ENCODE results near the gene AP3S2.

AP3S2 gene

GRCh38 chr15:89860431-89860830 is 33.4 kb downstream of the AP3S2 start:
- Histone ChIP-seq H2AFZ (ENCODE audit: low read length) (no peak overlapping the region), H3F3A (ENCODE audit: low read depth) (no peaks in the 10 kb centered on the region), H4K20me1 (ENCODE audit: insufficient read depth, low read length, poor library complexity, severe bottlenecking) (no peaks in the 10 kb centered on the region), H3K4me1 (ENCODE audit: insufficient read depth, low read length, poor library complexity, severe bottlenecking) (peaks cover 6% of the 10 kb centered on the region), H3K79me2 (ENCODE audit: insufficient read depth, low read length) (no peaks in the 10 kb centered on the region), H3K36me3 (ENCODE audit: insufficient read depth, low read length) (peaks cover 25% of the 10 kb centered on the region; the same call in 1 of the 2 replicates), H3K27me3 (ENCODE audit: insufficient read depth, low read length, poor library complexity, severe bottlenecking) (no peaks in the 10 kb centered on the region), H3K9me3 (ENCODE audit: insufficient read depth, low read depth, low read length) (no peaks in the 10 kb centered on the region), H3K4me2 (ENCODE audit: low read depth, low read length, poor library complexity, severe bottlenecking) (no peak overlapping the region), H3K9me2 (replicated peaks; ENCODE audit: low read depth, low read length) (no peaks in the 10 kb centered on the region), H3K9ac (ENCODE audit: low read depth, low read length, poor library complexity, severe bottlenecking) (no peak overlapping the region), H3K4me3 (ENCODE audit: low read length, poor library complexity, severe bottlenecking) (no peak overlapping the region)
- TF ChIP-seq CTCF (conservative IDR thresholded peaks at IDR 0.05; ENCODE audit: low read length) (no peak), EZH2phosphoT487 (IDR thresholded peaks at IDR 0.05; ENCODE audit: borderline replicate concordance) (no peak)

GRCh38 chr15:89858661-89859458 is 34.9 kb downstream of the AP3S2 start:
- H3K79me2 ChIP-seq (ENCODE audit: insufficient read depth, low read length), result no peaks in the 10 kb centered on the region
- no peaks in the 10 kb centered on the region for H4K20me1 ChIP-seq (ENCODE audit: insufficient read depth, low read length, poor library complexity, severe bottlenecking)
- no peaks in the 10 kb centered on the region for H3K27me3 ChIP-seq (ENCODE audit: insufficient read depth, low read length, poor library complexity, severe bottlenecking)
- H3K4me1 ChIP-seq (ENCODE audit: insufficient read depth, low read length, poor library complexity, severe bottlenecking), result peaks cover 2% of the 10 kb centered on the region
- H2AFZ ChIP-seq (ENCODE audit: low read length), result no peak overlapping the region
- no peak overlapping the region for H3K9ac ChIP-seq (ENCODE audit: low read depth, low read length, poor library complexity, severe bottlenecking)
- H3K4me3 ChIP-seq (ENCODE audit: low read length, poor library complexity, severe bottlenecking), result no peak overlapping the region
- H3K9me3 ChIP-seq (ENCODE audit: insufficient read depth, low read depth, low read length), result no peaks in the 10 kb centered on the region
- no peak overlapping the region for H3K4me2 ChIP-seq (ENCODE audit: low read depth, low read length, poor library complexity, severe bottlenecking)
- TF ChIP-seq CTCF (conservative IDR thresholded peaks at IDR 0.05; ENCODE audit: low read length) (no peak), EZH2phosphoT487 (IDR thresholded peaks at IDR 0.05; ENCODE audit: borderline replicate concordance) (no peak)
- no peaks in the 10 kb centered on the region for H3K9me2 ChIP-seq (replicated peaks; ENCODE audit: low read depth, low read length)
- H3F3A ChIP-seq (ENCODE audit: low read depth), result no peaks in the 10 kb centered on the region
- peaks cover 25% of the 10 kb centered on the region; the same call in 1 of the 2 replicates for H3K36me3 ChIP-seq (ENCODE audit: insufficient read depth, low read length)

DNA sequence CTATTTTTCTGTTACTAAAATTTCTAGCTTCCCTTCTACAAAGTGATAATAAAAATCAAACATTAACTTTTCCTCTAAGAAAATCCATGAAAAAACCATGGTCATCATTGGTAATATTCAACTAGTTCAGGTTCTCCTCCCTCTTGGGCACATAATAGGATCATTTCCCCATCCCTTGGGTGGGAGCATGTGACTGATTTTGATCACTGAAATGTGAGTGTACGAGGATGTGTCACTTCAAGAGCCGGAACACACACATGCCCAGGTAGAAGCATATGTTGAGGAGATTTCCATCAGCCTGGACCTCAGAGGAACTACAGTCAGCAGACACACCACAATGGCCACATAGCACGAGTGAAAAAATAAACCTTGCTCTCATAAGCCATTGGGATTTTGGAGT is 36.1 kb downstream of the AP3S2 start:
- Histone ChIP-seq H3K4me3 (ENCODE audit: low read length, poor library complexity, severe bottlenecking) (no peak overlapping the region), H3K9me3 (ENCODE audit: insufficient read depth, low read depth, low read length) (no peaks in the 10 kb centered on the region), H2AFZ (ENCODE audit: low read length) (no peak overlapping the region), H3K36me3 (ENCODE audit: insufficient read depth, low read length) (peaks cover 25% of the 10 kb centered on the region; the same call in 1 of the 2 replicates), H3K9me2 (replicated peaks; ENCODE audit: low read depth, low read length) (no peaks in the 10 kb centered on the region), H4K20me1 (ENCODE audit: insufficient read depth, low read length, poor library complexity, severe bottlenecking) (no peaks in the 10 kb centered on the region), H3F3A (ENCODE audit: low read depth) (no peaks in the 10 kb centered on the region; the same call in 1 of the 2 replicates), H3K79me2 (ENCODE audit: insufficient read depth, low read length) (no peaks in the 10 kb centered on the region), H3K4me1 (ENCODE audit: insufficient read depth, low read length, poor library complexity, severe bottlenecking) (peaks cover 2% of the 10 kb centered on the region), H3K27me3 (ENCODE audit: insufficient read depth, low read length, poor library complexity, severe bottlenecking) (no peaks in the 10 kb centered on the region), H3K4me2 (ENCODE audit: low read depth, low read length, poor library complexity, severe bottlenecking) (no peak overlapping the region), H3K9ac (ENCODE audit: low read depth, low read length, poor library complexity, severe bottlenecking) (no peak overlapping the region)
- TF ChIP-seq CTCF (conservative IDR thresholded peaks at IDR 0.05; ENCODE audit: low read length) (no peak), EZH2phosphoT487 (IDR thresholded peaks at IDR 0.05; ENCODE audit: borderline replicate concordance) (no peak)

Measured in Loucy (cell line).